Motor neuron (in vitro differentiated cells): ENCODE results near the gene B3GNT9. TPM values are rescaled to one million over a fixed set of nuclear protein-coding genes. Genes with fewer than 3 reads are reported as not detected.

ENCODE experiments used
- ATAC-seq, 8 experiments: fragments of 200-7000 bp; cut with Tn5 transposase; replicated peaks in 6 of 8; 2 replicates each; pipeline ENCODE4 v1.8.0; 2021; ENCODE audit warnings: mild to moderate bottlenecking in 8 of 8, moderate library complexity in 8 of 8
- H3K27ac ChIP-seq, 2 donors: fragments of 250-450 bp; sonication (Bioruptor Pico); 2 replicates each; pipeline ENCODE4 v1.9.0; 2021; ENCODE audit warnings: antibody characterized with exemption in 2 of 2, mild to moderate bottlenecking in 2 of 2, moderate library complexity in 1 of 2
- H3K4me1 ChIP-seq, 2 donors: fragments of 250-450 bp; sonication (Bioruptor Pico); replicated peaks in 1 of 2; 2 replicates each; pipeline ENCODE4 v1.6.1; 2021; ENCODE audit warnings: antibody characterized with exemption in 2 of 2, mild to moderate bottlenecking in 2 of 2, moderate library complexity in 1 of 2
- H3K4me3 ChIP-seq, 5 donors: fragments of 250-450 bp; sonication (Bioruptor Pico); 2 replicates each; pipeline ENCODE4 v1.9.0; 2021; ENCODE audit warnings: antibody characterized with exemption in 5 of 5, mild to moderate bottlenecking in 5 of 5, moderate library complexity in 4 of 5
- WGBS, 10 experiments: fragments of 450-650 bp; shearing (Covaris generic); methylation state at CpG; one replicate each; pipeline ENCODE4 v1.0.0; 2022; 5-methylcytosine and 5-hydroxymethylcytosine counted together
- in situ Hi-C, 9 experiments: fragments of 400-800 bp; cut with MboI; loops; one replicate each; pipeline ENCODE4 v1.15.0; 2021; ENCODE audit warnings: low sequenced_read_pairs in 9 of 9, low pct_unique_long_range_greater_than_20kb in 2 of 9; ENCODE audit not compliant: unreplicated experiment in 9 of 9
- total RNA-seq, 8 experiments: library from RNA; unstranded; fragments of 300-600 nt; gene quantifications; 2 replicates each; pipeline versions ENCODE4 v1.2.3 to v1.2.4, GENCODE V29; 2022

B3GNT9 gene
- total RNA-seq, 8 experiments from 2014 or later: 0.54 to 20.9 (median 4.3) TPM

- Histone ChIP-seq H3K27ac (peak overlapping the region; percentile 81 to 88), H3K4me3 (peak overlapping the region; percentile 35 to 47 (median 37)), H3K4me1 (peaks cover 5 to 27% of the 10 kb centered on the region in 2 donors)
- no peak for ATAC-seq
- in situ Hi-C loops: loop anchor here in 8 of 9 experiments (25.0 kb wide), 2 partner anchors 175 to 200 kb away; partner anchors contain the start of genes CES3 (in 7 of the 8) and CES4A (in 1 of the 8)
- WGBS, 10 experiments: 0 to 100% (median 23%) methylated on average over 1 to 11 of the region's 44 CpGs; no CpG with 5 or more reads in 1 of the 10 experiments
Observed at GRCh38 chr16:67162506-67163163, 11.8 kb upstream of the B3GNT9 start.

GRCh38 chr16:67161595-67162058 lies 10.8 kb upstream of the B3GNT9 start:
- ATAC-seq: no peak
- Histone ChIP-seq H3K27ac (no peak overlapping the region), H3K4me3 (no peak overlapping the region), H3K4me1 (peaks cover 5 to 27% of the 10 kb centered on the region in 2 donors)
- WGBS, 10 experiments: 0 to 67% (median 30%) methylated on average over 1 to 16 of the region's 25 CpGs; no CpG with 5 or more reads in 3 of the 10 experiments
- in situ Hi-C loops: loop anchor here in 8 of 9 experiments (25.0 kb wide), 2 partner anchors 174 to 199 kb away; partner anchors contain the start of genes CES3 (in 7 of the 8) and CES4A (in 1 of the 8)

- ATAC-seq: peak in 3 of 8 experiments; percentile 4 to 17 (median 4)
- peaks cover 0 to 26% of the 10 kb centered on the region in 2 donors for H3K4me1 ChIP-seq
Observed at GRCh38 chr16:67158637-67159600, 8.1 kb upstream of the B3GNT9 start.

GRCh38 chr16:67157892-67158635 lies 7.3 kb upstream of the B3GNT9 start:
- Histone ChIP-seq H3K4me3 (no peak overlapping the region), H3K27ac (no peak overlapping the region), H3K4me1 (peaks cover 0 to 23% of the 10 kb centered on the region in 2 donors)
- no peak for ATAC-seq
- in situ Hi-C loops: loop anchor here (10.0 to 25.0 kb wide), 3 partner anchors 171 to 203 kb away; partner anchors contain the start of genes CES3 (in 7 of the 9) and CES4A (in 1 of the 9)
- WGBS, 10 experiments: 27 to 91% (median 54%) methylated on average over 1 to 7 of the region's 7 CpGs

More at GRCh38 chr16:67158637-67159600, 8.1 kb upstream of the B3GNT9 start:
- H3K27ac ChIP-seq: no peak overlapping the region
- peak overlapping the region; percentile 33 to 52 (median 43) for H3K4me3 ChIP-seq
- 0 to 83% (median 40%) methylated on average over 1 to 2 of the region's 34 CpGs; no CpG with 5 or more reads in 1 of the 10 experiments for WGBS, 10 experiments
- in situ Hi-C loops: loop anchor here (10.0 to 25.0 kb wide), 3 partner anchors 172 to 204 kb away; partner anchors contain the start of genes CES3 (in 7 of the 9) and CES4A (in 1 of the 9)

GRCh38 chr16:67157106-67157748 lies 6.4 kb upstream of the B3GNT9 start:
- no peak for ATAC-seq
- in situ Hi-C loops: loop anchor here (10.0 to 25.0 kb wide), 3 partner anchors 170 to 202 kb away; partner anchors contain the start of genes CES3 (in 7 of the 9) and CES4A (in 1 of the 9)
- no peak overlapping the region for H3K27ac ChIP-seq
- 0 to 80% (median 28%) methylated on average over 1 to 7 of the region's 7 CpGs; no CpG with 5 or more reads in 1 of the 10 experiments for WGBS, 10 experiments
- peaks cover 0 to 16% of the 10 kb centered on the region in 2 donors for H3K4me1 ChIP-seq
- H3K4me3 ChIP-seq: no peak overlapping the region

GRCh38 chr16:67156143-67156844 lies 5.5 kb upstream of the B3GNT9 start:
- H3K27ac ChIP-seq: no peak overlapping the region
- H3K4me3 ChIP-seq: no peak overlapping the region
- H3K4me1 ChIP-seq: peaks cover 0 to 18% of the 10 kb centered on the region in 2 donors
- 67 to 83% methylated on average over 2 of the region's 15 CpGs; no CpG with 5 or more reads in 8 of the 10 experiments for WGBS, 10 experiments
- in situ Hi-C loops: loop anchor here (10.0 to 25.0 kb wide), 3 partner anchors 169 to 201 kb away; partner anchors contain the start of genes CES3 (in 7 of the 9) and CES4A (in 1 of the 9)
- no peak for ATAC-seq

- H3K4me3 ChIP-seq: peak overlapping the region; percentile 20 to 37 (median 26)
- H3K4me1 ChIP-seq: peaks cover 4 to 21% of the 10 kb centered on the region in 2 donors
- in situ Hi-C loops: loop anchor here (10.0 to 25.0 kb wide), 3 partner anchors 168 to 201 kb away; partner anchors contain the start of genes CES3 (in 7 of the 9) and CES4A (in 1 of the 9)
- peak; percentile 23 to 82 (median 70) for ATAC-seq
- WGBS, 10 experiments: 0 to 18% (median 8%) methylated on average over 3 to 14 of the region's 74 CpGs; no CpG with 5 or more reads in 6 of the 10 experiments
- no peak overlapping the region for H3K27ac ChIP-seq
Observed at GRCh38 chr16:67155295-67156142, 4.7 kb upstream of the B3GNT9 start.

- in situ Hi-C loops: loop anchor here (10.0 to 25.0 kb wide), 3 partner anchors 167 to 200 kb away; partner anchors contain the start of genes CES3 (in 7 of the 9) and CES4A (in 1 of the 9)
- Histone ChIP-seq H3K27ac (no peak overlapping the region), H3K4me3 (peak overlapping the region; percentile 20 to 37 (median 26)), H3K4me1 (peaks cover 4 to 15% of the 10 kb centered on the region in 2 donors)
- ATAC-seq: no peak
- WGBS, 10 experiments: 6 to 25% methylated on average over 4 to 9 of the region's 61 CpGs; no CpG with 5 or more reads in 8 of the 10 experiments
Observed at GRCh38 chr16:67154578-67155294, 3.9 kb upstream of the B3GNT9 start.

GRCh38 chr16:67151431-67152097 lies 766 bp upstream of the B3GNT9 start:
- peak overlapping the region in 1 of 2 donors; percentile 11 for H3K27ac ChIP-seq
- WGBS, 10 experiments: 26 to 100% (median 54%) methylated on average over 1 to 5 of the region's 8 CpGs; no CpG with 5 or more reads in 4 of the 10 experiments
- no peak for ATAC-seq
- peak overlapping the region in 3 of 5 donors; percentile 36 to 43 (median 41) for H3K4me3 ChIP-seq
- peaks cover 4 to 9% of the 10 kb centered on the region in 2 donors for H3K4me1 ChIP-seq
- in situ Hi-C loops: loop anchor here (10.0 to 25.0 kb wide), 3 partner anchors 164 to 197 kb away; partner anchors contain the start of genes CES3 (in 7 of the 9) and CES4A (in 1 of the 9)
